Astrocyte (in vitro differentiated cells and primary cell): ENCODE results near the gene BACH2. TPM values are rescaled to one million over a fixed set of nuclear protein-coding genes. Genes with fewer than 3 reads are reported as not detected.
"Not testable (repeated sequence)": the region's sequence is repeated elsewhere in the genome, so short reads cannot be mapped to it uniquely, and the experiment has no call there.

ENCODE experiments used
- DNase-seq: peaks from one replicate; pipeline ENCODE4 v3.0.0-alpha.2; 2010; ENCODE audit warnings: low read depth
- FAIRE-seq: peaks from 2 replicates; lab custom pipeline; 2011; peaks lifted over from hg19 to GRCh38; lab: Jason Lieb, UNC
- H2AFZ ChIP-seq: 2 replicates; pipeline ENCODE4 v1.6.0; 2012; ENCODE audit warnings: low read depth, low read length, inconsistent platforms
- H3K27ac ChIP-seq: 2 replicates; pipeline ENCODE4 v1.5.1; 2011; ENCODE audit warnings: low read depth, low read length, inconsistent platforms
- H3K27me3 ChIP-seq: 2 replicates; pipeline ENCODE4 v1.6.0; 2011; ENCODE audit warnings: low read length, inconsistent platforms; ENCODE audit not compliant: insufficient read depth
- H3K36me3 ChIP-seq: 2 replicates; pipeline ENCODE4 v1.5.1; 2011; ENCODE audit warnings: low read length, inconsistent platforms; ENCODE audit not compliant: insufficient read depth
- H3K4me1 ChIP-seq: 2 replicates; pipeline ENCODE4 v1.5.1; 2011; ENCODE audit warnings: low read length, inconsistent platforms; ENCODE audit not compliant: insufficient read depth
- H3K4me2 ChIP-seq: 2 replicates; pipeline ENCODE4 v1.6.0; 2012; ENCODE audit warnings: low read length, inconsistent platforms
- H3K4me3 ChIP-seq: 2 replicates; pipeline ENCODE4 v1.5.1; 2011; ENCODE audit warnings: low read depth, mild to moderate bottlenecking, low read length, inconsistent platforms; ENCODE audit not compliant: insufficient read depth
- H3K79me2 ChIP-seq: 2 replicates; pipeline ENCODE4 v1.6.0; 2012; ENCODE audit warnings: mild to moderate bottlenecking, low read length, inconsistent platforms; ENCODE audit not compliant: insufficient read depth
- H3K9ac ChIP-seq: 2 replicates; pipeline ENCODE4 v1.6.0; 2012; ENCODE audit warnings: mild to moderate bottlenecking, low read length, inconsistent platforms
- H3K9me3 ChIP-seq: 2 replicates; pipeline ENCODE4 v1.5.1; 2012; ENCODE audit warnings: low read depth, mild to moderate bottlenecking, low read length, inconsistent platforms; ENCODE audit not compliant: insufficient read depth
- H4K20me1 ChIP-seq: 2 replicates; pipeline ENCODE4 v1.6.0; 2012; ENCODE audit warnings: low read length, inconsistent platforms; ENCODE audit not compliant: insufficient read depth
- H3K27ac Mint-ChIP-seq: one replicate; pipeline ENCODE4 v1.8.0; 2021; ENCODE audit warnings: mild to moderate bottlenecking, mixed read lengths; ENCODE audit not compliant: unreplicated experiment
- H3K27me3 Mint-ChIP-seq: one replicate; pipeline ENCODE4 v1.8.0; 2021; ENCODE audit warnings: low read depth, mixed read lengths; ENCODE audit not compliant: unreplicated experiment
- H3K36me3 Mint-ChIP-seq: one replicate; pipeline ENCODE4 v1.8.0; 2021; ENCODE audit warnings: low read depth, mixed read lengths; ENCODE audit not compliant: unreplicated experiment
- H3K4me1 Mint-ChIP-seq: one replicate; pipeline ENCODE4 v1.8.0; 2021; ENCODE audit warnings: low read depth, mixed read lengths; ENCODE audit not compliant: unreplicated experiment
- H3K4me3 Mint-ChIP-seq: one replicate; pipeline ENCODE4 v1.8.0; 2021; ENCODE audit warnings: mild to moderate bottlenecking, moderate library complexity, mixed read lengths; ENCODE audit not compliant: unreplicated experiment
- H3K9me3 Mint-ChIP-seq: one replicate; pipeline ENCODE4 v1.8.0; 2021; ENCODE audit warnings: mild to moderate bottlenecking, mixed read lengths; ENCODE audit not compliant: unreplicated experiment
- EZH2 ChIP-seq: IDR thresholded peaks from 2 replicates; pipeline ENCODE4 v1.6.1; 2012; ENCODE audit warnings: mild to moderate bottlenecking, low read length, inconsistent platforms; ENCODE audit not compliant: insufficient read depth
- total RNA-seq: library from RNA; stranded (reverse); gene quantifications from 2 replicates; pipeline ENCODE4 v1.2.1, GENCODE V29; 2021
- TF ChIP-seq, protein P1 (sequence below): IDR thresholded peaks from 2 replicates; pipeline ENCODE4 v1.5.1; 2011; ENCODE audit warnings: low read depth, mild to moderate bottlenecking, inconsistent platforms, low read length, moderate library complexity; ENCODE audit not compliant: insufficient read depth

Gene BACH2
- total RNA-seq, 1 donor from 2014 or later: 17.5 TPM

DNA sequence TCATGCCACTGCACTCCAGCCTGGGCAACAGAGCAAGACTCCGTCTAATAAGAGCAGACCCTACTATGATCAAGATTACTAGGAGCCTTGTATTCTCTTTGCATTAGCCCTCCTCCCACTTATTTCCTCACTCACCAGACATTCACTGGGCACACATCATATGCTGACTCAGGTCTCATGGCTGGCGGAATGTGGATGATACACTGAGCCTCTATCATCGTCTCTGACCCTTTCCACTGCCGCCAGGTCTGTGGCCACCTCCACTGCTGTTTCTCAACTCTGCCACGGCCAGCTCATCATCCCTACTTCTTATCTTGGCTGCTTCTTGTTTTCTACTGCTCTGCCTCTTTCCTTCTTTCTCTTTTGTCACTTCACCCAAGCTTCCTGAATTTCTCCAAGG, 161.0 kb downstream of the BACH2 start:
- Histone ChIP-seq H3K4me2 (peak overlapping the region; percentile 75), H3K27ac (peak overlapping the region; percentile 90)

GRCh38 chr6:90133664-90134063, 163.0 kb downstream of the BACH2 start:
- FAIRE-seq, H3K9me3 ChIP-seq, H3K27me3 ChIP-seq, H3K36me3 Mint-ChIP-seq, H3K4me3 Mint-ChIP-seq, H3K27me3 Mint-ChIP-seq, H3K79me2 ChIP-seq, H3K9ac ChIP-seq, H3K27ac Mint-ChIP-seq, H2AFZ ChIP-seq, H3K4me2 ChIP-seq, H3K4me3 ChIP-seq, H3K27ac ChIP-seq, DNase-seq, H3K9me3 Mint-ChIP-seq, H3K36me3 ChIP-seq, H4K20me1 ChIP-seq: not testable (repeated sequence)
- H3K4me1 ChIP-seq: peaks cover 39% of the 10 kb centered on the region
- peaks cover 30% of the 10 kb centered on the region for H3K4me1 Mint-ChIP-seq

More for the DNA sequence above, 161.0 kb downstream of the BACH2 start:
- no peak for FAIRE-seq
- Histone ChIP-seq H3K9ac (peak overlapping the region; percentile 80), H3K4me1 (peaks cover 39% of the 10 kb centered on the region), H3K79me2 (no peaks in the 10 kb centered on the region), H3K4me3 (peak overlapping the region; percentile 25), H3K36me3 (no peaks in the 10 kb centered on the region), H3K27me3 (no peaks in the 10 kb centered on the region), H4K20me1 (no peaks in the 10 kb centered on the region), H3K9me3 (no peaks in the 10 kb centered on the region), H2AFZ (peak overlapping the region; percentile 7)
- Mint-ChIP-seq H3K9me3 (no peaks in the 10 kb centered on the region), H3K4me3 (no peak overlapping the region), H3K27me3 (no peaks in the 10 kb centered on the region), H3K36me3 (no peaks in the 10 kb centered on the region), H3K27ac (peak overlapping the region; percentile 93), H3K4me1 (peaks cover 30% of the 10 kb centered on the region)
- peak; percentile 94 for DNase-seq
- TF ChIP-seq, protein P1, sequence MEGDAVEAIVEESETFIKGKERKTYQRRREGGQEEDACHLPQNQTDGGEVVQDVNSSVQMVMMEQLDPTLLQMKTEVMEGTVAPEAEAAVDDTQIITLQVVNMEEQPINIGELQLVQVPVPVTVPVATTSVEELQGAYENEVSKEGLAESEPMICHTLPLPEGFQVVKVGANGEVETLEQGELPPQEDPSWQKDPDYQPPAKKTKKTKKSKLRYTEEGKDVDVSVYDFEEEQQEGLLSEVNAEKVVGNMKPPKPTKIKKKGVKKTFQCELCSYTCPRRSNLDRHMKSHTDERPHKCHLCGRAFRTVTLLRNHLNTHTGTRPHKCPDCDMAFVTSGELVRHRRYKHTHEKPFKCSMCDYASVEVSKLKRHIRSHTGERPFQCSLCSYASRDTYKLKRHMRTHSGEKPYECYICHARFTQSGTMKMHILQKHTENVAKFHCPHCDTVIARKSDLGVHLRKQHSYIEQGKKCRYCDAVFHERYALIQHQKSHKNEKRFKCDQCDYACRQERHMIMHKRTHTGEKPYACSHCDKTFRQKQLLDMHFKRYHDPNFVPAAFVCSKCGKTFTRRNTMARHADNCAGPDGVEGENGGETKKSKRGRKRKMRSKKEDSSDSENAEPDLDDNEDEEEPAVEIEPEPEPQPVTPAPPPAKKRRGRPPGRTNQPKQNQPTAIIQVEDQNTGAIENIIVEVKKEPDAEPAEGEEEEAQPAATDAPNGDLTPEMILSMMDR: no peak
- TF ChIP-seq EZH2: no peak

DNA sequence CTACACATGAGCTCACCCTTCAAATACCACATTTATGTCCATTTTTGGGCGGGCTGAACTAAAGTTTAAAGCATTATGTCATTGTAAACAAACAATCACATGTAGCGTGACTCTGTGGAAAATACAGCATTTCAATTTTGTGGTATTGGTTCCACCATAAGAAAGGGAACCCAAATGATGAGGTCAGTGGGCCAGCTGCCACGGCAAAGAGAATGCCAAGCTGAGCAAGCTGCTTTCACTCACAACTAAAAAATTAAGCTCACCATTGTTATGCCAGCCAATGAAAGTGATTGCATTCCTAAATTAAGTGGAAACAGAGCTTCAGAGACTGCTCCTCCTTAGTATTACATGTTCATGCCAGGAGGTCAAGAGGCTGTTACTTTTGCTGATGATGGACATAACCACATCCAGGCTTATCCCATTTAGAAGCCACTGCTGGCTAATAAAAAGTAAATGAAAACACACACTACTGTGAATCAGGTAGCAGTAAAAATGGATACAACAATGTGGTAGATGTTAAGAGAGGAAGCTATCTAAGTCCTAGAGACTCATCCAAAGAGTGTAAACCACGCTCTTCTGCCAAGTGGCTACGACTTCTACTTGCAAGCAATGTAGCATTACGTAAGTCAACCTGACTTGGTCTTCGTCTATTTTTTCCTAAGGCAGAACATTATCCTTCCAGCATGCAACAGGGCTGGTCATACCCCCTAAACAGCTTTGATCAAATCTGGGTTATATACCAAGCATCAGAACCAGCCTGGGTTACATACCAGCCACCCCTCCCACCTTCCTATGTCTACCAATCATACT, 164.8 kb downstream of the BACH2 start:
- Histone ChIP-seq H3K36me3 (no peaks in the 10 kb centered on the region), H3K4me3 (no peak overlapping the region), H3K4me2 (peak overlapping the region; percentile 4), H2AFZ (no peak overlapping the region), H4K20me1 (no peaks in the 10 kb centered on the region), H3K9ac (peak overlapping the region; percentile 57), H3K27me3 (no peaks in the 10 kb centered on the region), H3K79me2 (no peaks in the 10 kb centered on the region), H3K4me1 (peaks cover 26% of the 10 kb centered on the region), H3K9me3 (no peaks in the 10 kb centered on the region), H3K27ac (peak overlapping the region; percentile 79)
- Mint-ChIP-seq H3K36me3 (peaks cover 3% of the 10 kb centered on the region), H3K4me1 (peaks cover 18% of the 10 kb centered on the region), H3K9me3 (no peaks in the 10 kb centered on the region), H3K27me3 (no peaks in the 10 kb centered on the region), H3K27ac (no peak overlapping the region), H3K4me3 (no peak overlapping the region)
- no peak for FAIRE-seq
- peak; percentile 95 for DNase-seq
- TF ChIP-seq, protein P1: no peak
- TF ChIP-seq EZH2: no peak
